SK-N-SH (cell line): ENCODE data around the gene PXT1. TPM values are rescaled to one million over a fixed set of nuclear protein-coding genes. Genes with fewer than 3 reads are reported as not detected.

ENCODE experiments used
- CTCF ChIA-PET: fragments of 300-600, 350-600 bp; formaldehyde crosslinking; extraction: SDS; loops from one replicate; lab custom pipeline; 2021; lab: Yijun Ruan, JAX
- POLR2A ChIA-PET: fragments of 350-600 bp; sonication (Branson Sonifier 250); formaldehyde crosslinking; extraction: SDS; loops from one replicate; lab custom pipeline; 2020; ENCODE audit warnings: antibody characterized with exemption, inconsistent platforms; lab: Yijun Ruan, JAX
- DNase-seq: peaks from one replicate; pipeline ENCODE4 v3.0.0; 2012
- H2AFZ ChIP-seq: fragments of 200-600 bp; sonication (generic); 2 replicates; pipeline ENCODE4 v1.8.1; 2016; ENCODE audit warnings: antibody characterized with exemption, mild to moderate bottlenecking, low read depth
- H3F3A ChIP-seq: fragments of 200-600 bp; sonication (generic); replicated peaks from 2 replicates; pipeline ENCODE3; 2016; ENCODE audit warnings: antibody characterized with exemption, mild to moderate bottlenecking; ENCODE audit not compliant: insufficient read depth
- H3K27ac ChIP-seq, 2 experiments: fragments of 200-500 bp in 1 of 2; fragments of 200-600 bp in 1 of 2; sonication (Bioruptor generic) in 1 of 2; sonication (generic), shearing (Covaris generic) in 1 of 2; 2 replicates each; pipeline versions ENCODE4 v1.5.1 to v1.6.1; 2014 to 2016; ENCODE audit warnings: low read depth in 2 of 2, inconsistent platforms in 1 of 2, low read length in 1 of 2, mild to moderate bottlenecking in 1 of 2, mixed read lengths in 1 of 2
- H3K27me3 ChIP-seq: fragments of 200-600 bp; sonication (generic), shearing (Covaris generic); 2 replicates; pipeline ENCODE4 v1.6.1; 2016; ENCODE audit warnings: mixed run types; ENCODE audit not compliant: insufficient read depth
- H3K36me3 ChIP-seq, 2 experiments: fragments of 200-500 bp in 1 of 2; fragments of 200-600 bp in 1 of 2; sonication (Bioruptor generic) in 1 of 2; sonication (generic) in 1 of 2; replicated peaks in 1 of 2; 2 replicates each; pipeline versions ENCODE3 to v1.5.1; 2014 to 2016; ENCODE audit warnings: low read length in 1 of 2, mild to moderate bottlenecking in 1 of 2; ENCODE audit not compliant: insufficient read depth in 2 of 2, control insufficient read depth in 1 of 2
- H3K4me1 ChIP-seq, 2 experiments: fragments of 200-500 bp in 1 of 2; fragments of 200-600 bp in 1 of 2; sonication (Bioruptor generic) in 1 of 2; sonication (generic), shearing (Covaris generic) in 1 of 2; 2 replicates each; pipeline versions ENCODE4 v1.5.1 to v1.6.1; 2014 to 2016; ENCODE audit warnings: low read depth in 1 of 2, low read length in 1 of 2, mixed run types in 1 of 2; ENCODE audit not compliant: insufficient read depth in 2 of 2, control insufficient read depth in 1 of 2
- H3K4me2 ChIP-seq: fragments of 200-600 bp; sonication (generic), shearing (Covaris generic); 2 replicates; pipeline ENCODE4 v1.6.1; 2017; ENCODE audit warnings: mixed run types
- H3K4me3 ChIP-seq, 2 experiments: fragments of 200-500 bp in 1 of 2; fragments of 200-600 bp in 1 of 2; sonication (Bioruptor generic) in 1 of 2; sonication (generic), shearing (Covaris generic) in 1 of 2; 2 replicates each; pipeline versions ENCODE4 v1.5.1 to v1.8.1; 2014 to 2016; ENCODE audit warnings: low read depth in 2 of 2, inconsistent platforms in 1 of 2, low read length in 1 of 2, mild to moderate bottlenecking in 1 of 2, mixed read lengths in 1 of 2, moderate library complexity in 1 of 2
- H3K79me2 ChIP-seq: fragments of 200-600 bp; sonication (generic); 2 replicates; pipeline ENCODE4 v1.8.1; 2017; ENCODE audit warnings: mild to moderate bottlenecking; ENCODE audit not compliant: insufficient read depth
- H3K9ac ChIP-seq: fragments of 200-600 bp; sonication (generic); 2 replicates; pipeline ENCODE4 v1.6.1; 2017; ENCODE audit warnings: mixed run types
- H3K9me2 ChIP-seq: fragments of 200-600 bp; sonication (generic); 2 replicates; pipeline ENCODE4 v1.6.1; 2017; ENCODE audit warnings: mixed run types
- H3K9me3 ChIP-seq: fragments of 200-600 bp; sonication (generic); 2 replicates; pipeline ENCODE4 v1.6.1; 2017; ENCODE audit warnings: mixed run types, mild to moderate bottlenecking, moderate library complexity
- H4K20me1 ChIP-seq: fragments of 200-600 bp; sonication (generic); 2 replicates; pipeline ENCODE4 v1.6.1; 2017; ENCODE audit warnings: mild to moderate bottlenecking, mixed run types; ENCODE audit not compliant: insufficient read depth
- FOXJ3 ChIP-seq: sonication (generic); formaldehyde crosslinking; IDR thresholded peaks from 2 replicates; pipeline ENCODE4 v1.5.1; 2020; ENCODE audit warnings: mild to moderate bottlenecking, missing genetic modification reagents
- MEF2A ChIP-seq: IDR thresholded peaks from 2 replicates; pipeline ENCODE4 v1.4.0; 2012; ENCODE audit warnings: low read depth, borderline replicate concordance
- MXI1 ChIP-seq: IDR thresholded peaks from 2 replicates; pipeline ENCODE4 v1.6.1; 2012; ENCODE audit warnings: mild to moderate bottlenecking, low read depth, low read length, improper control_type of control experiment
- RAD21 ChIP-seq: IDR thresholded peaks from 2 replicates; pipeline ENCODE4 v1.6.1; 2012; ENCODE audit warnings: mild to moderate bottlenecking, low read length
- RCOR1 ChIP-seq: fragments of 150-350 bp; IDR thresholded peaks from 2 replicates; pipeline ENCODE4 v1.6.1; 2017; ENCODE audit warnings: antibody characterized with exemption, low read length
- SMC3 ChIP-seq: IDR thresholded peaks from 2 replicates; pipeline ENCODE4 v1.6.1; 2012; ENCODE audit warnings: low read depth, low read length, improper control_type of control experiment
- YY1 ChIP-seq: IDR thresholded peaks from 2 replicates; pipeline ENCODE4 v1.4.0; 2012; ENCODE audit warnings: low read depth, mild to moderate bottlenecking
- WGBS: methylation state at CpG from one replicate; pipeline ENCODE4 v1.1.6; 2017; ENCODE audit warnings: low lambda C conversion rate; 5-methylcytosine and 5-hydroxymethylcytosine counted together
- polyA plus RNA-seq, 3 experiments: library from polyadenylated mRNA; depleted of rRNA; stranded (reverse); fragments of >200 nt; gene quantifications; 2 replicates each; pipeline ENCODE4 v1.2.3, GENCODE V29; 2012
- small RNA-seq, 7 experiments: library from RNA; depleted of rRNA; stranded (forward); fragments of <200 nt; gene quantifications; one replicate each; pipeline ENCODE3, GENCODE V24; 2012
- TF ChIP-seq, protein P1 (sequence below): fragments of 200-600 bp; sonication (generic); IDR thresholded peaks from 2 replicates; pipeline ENCODE4 v1.6.1; 2017; ENCODE audit warnings: antibody characterized with exemption, mild to moderate bottlenecking, moderate library complexity
- TF ChIP-seq, protein P2 (sequence below): IDR thresholded peaks from 2 replicates; pipeline ENCODE4 v1.4.0; 2012; ENCODE audit warnings: low read depth

PXT1 gene
- polyA plus RNA-seq, 1 of the 3 experiments (the other 2 are of a cell fraction) = not detected

DNA sequence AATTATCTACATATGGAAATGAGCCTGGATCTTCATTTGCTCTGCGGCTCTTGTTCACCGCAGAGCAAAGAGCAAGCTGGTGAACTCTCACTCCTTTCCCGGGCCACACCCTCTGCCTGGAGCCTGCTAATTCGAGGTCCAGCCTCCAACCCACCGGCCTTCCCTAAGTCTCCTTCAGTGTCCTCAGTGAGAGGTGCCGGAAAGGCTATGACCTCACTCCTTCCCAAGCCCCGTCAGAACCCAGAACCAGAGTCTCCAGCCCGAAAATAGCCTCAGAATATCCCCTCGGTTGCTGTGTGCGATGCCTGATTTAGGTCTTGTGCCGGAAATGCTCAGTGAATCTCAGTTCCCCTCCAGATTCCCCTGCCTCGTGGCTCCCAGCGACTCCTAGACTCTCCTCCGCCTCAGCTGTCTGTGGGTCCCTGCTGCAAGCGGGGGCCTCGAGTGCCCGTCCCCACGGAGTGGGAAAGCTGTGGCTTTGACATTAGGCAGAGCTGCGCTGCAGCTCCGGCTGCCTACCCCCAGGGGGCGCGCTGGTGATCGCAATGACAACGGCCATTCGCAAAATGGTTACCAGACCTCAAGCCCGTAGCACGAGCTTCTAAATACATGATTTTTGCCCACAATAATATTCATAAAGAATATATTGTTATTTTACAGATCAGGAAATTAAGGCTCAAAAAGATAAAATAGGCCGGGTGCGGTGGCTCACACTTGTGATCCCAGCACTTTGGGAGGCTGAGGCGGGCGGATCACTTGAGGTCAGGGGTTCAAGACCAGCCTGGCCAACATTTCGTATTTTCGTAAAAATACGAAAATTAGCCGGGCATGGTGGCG, 101.8 kb downstream of the PXT1 start:
- H3F3A ChIP-seq = no peaks in the 10 kb centered on the region
- CTCF ChIA-PET = interaction anchor here (0.6 to 3.7 kb wide), 39 partner anchors 8 to 654 kb away, joined by 3 to 49 read pairs (median 5); no protein-coding TSS in a partner anchor
- TF ChIP-seq SMC3 (peak; percentile 76), RCOR1 (0 out of 2 replicates have a peak, but pooled peaks have one; percentile 33), MEF2A (no peak), RAD21 (peak; percentile 68), YY1 (peak; percentile 78; the same call in 1 of the 2 replicates), FOXJ3 (CRISPR knock-in tag) (no peak), MXI1 (peak; percentile 31; the same call in 1 of the 2 replicates)
- TF ChIP-seq, protein P1, sequence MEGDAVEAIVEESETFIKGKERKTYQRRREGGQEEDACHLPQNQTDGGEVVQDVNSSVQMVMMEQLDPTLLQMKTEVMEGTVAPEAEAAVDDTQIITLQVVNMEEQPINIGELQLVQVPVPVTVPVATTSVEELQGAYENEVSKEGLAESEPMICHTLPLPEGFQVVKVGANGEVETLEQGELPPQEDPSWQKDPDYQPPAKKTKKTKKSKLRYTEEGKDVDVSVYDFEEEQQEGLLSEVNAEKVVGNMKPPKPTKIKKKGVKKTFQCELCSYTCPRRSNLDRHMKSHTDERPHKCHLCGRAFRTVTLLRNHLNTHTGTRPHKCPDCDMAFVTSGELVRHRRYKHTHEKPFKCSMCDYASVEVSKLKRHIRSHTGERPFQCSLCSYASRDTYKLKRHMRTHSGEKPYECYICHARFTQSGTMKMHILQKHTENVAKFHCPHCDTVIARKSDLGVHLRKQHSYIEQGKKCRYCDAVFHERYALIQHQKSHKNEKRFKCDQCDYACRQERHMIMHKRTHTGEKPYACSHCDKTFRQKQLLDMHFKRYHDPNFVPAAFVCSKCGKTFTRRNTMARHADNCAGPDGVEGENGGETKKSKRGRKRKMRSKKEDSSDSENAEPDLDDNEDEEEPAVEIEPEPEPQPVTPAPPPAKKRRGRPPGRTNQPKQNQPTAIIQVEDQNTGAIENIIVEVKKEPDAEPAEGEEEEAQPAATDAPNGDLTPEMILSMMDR = peak; percentile 98
- TF ChIP-seq, protein P2, sequence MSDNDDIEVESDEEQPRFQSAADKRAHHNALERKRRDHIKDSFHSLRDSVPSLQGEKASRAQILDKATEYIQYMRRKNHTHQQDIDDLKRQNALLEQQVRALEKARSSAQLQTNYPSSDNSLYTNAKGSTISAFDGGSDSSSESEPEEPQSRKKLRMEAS = peak; percentile 58; the same call in 1 of the 2 replicates
- TF ChIP-seq, all 33 proteins: peak for 7
- Histone ChIP-seq H3K27ac (no peak overlapping the region), H3K36me3 (no peaks in the 10 kb centered on the region), H3K79me2 (no peaks in the 10 kb centered on the region), H3K9me2 (no peaks in the 10 kb centered on the region), H3K27me3 (peaks cover 14% of the 10 kb centered on the region; the same call in 1 of the 2 replicates), H3K4me1 (no peaks in the 10 kb centered on the region; a peak in 1 of 4 replicates), H2AFZ (peak overlapping the region; percentile 84), H3K9ac (no peak overlapping the region), H4K20me1 (no peaks in the 10 kb centered on the region), H3K9me3 (no peaks in the 10 kb centered on the region), H3K4me3 (peak overlapping the region in 1 of 2 experiments; percentile 48; a peak in 1 of 4 replicates), H3K4me2 (peak overlapping the region; percentile 24; the same call in 1 of the 2 replicates)
- WGBS = 44% methylated on average over 32 of the region's 36 CpGs
- peak; percentile 82 for DNase-seq
- POLR2A ChIA-PET = interaction anchor here (0.5 to 1.1 kb wide), 2 partner anchors 105 to 148 kb away, joined by 3 read pairs; no protein-coding TSS in a partner anchor

Small RNAs within 50 kb of the gene (small RNA-seq; reads per million reads assigned to genes)
- 0 reads per million in 7 experiments for gene RN7SL502P

Other genes starting within 250 kb of the PXT1 start
- gene BRPF3, start 246.1 kb downstream of the PXT1 start, polyA plus RNA-seq (2012; rRNA removed) = 11.7 and 15.4 TPM in 2 replicates
- gene PNPLA1, start 172.8 kb downstream of the PXT1 start, polyA plus RNA-seq (2012; rRNA removed) = not detected in 2 replicates
- gene BNIP5, start 106.0 kb downstream of the PXT1 start, polyA plus RNA-seq (2012; rRNA removed) = not detected in 2 replicates
- gene ETV7, start 55.2 kb downstream of the PXT1 start, polyA plus RNA-seq (2012; rRNA removed) = 0.31 and 0.39 TPM in 2 replicates
- gene KCTD20, start 146 bp upstream of the PXT1 start, polyA plus RNA-seq (2012; rRNA removed) = 29.0 and 36.1 TPM in 2 replicates
- gene STK38, start 104.6 kb upstream of the PXT1 start, polyA plus RNA-seq (2012; rRNA removed) = 10.2 and 12.0 TPM in 2 replicates
- gene SRSF3, start 151.5 kb upstream of the PXT1 start, polyA plus RNA-seq (2012; rRNA removed) = 330 and 351 TPM in 2 replicates
- gene CDKN1A, start 235.9 kb upstream of the PXT1 start, polyA plus RNA-seq (2012; rRNA removed) = 747 and 824 TPM in 2 replicates